PFSK-1 (cell line): ENCODE data around the gene GZF1.

ENCODE experiments used
- POLR2AphosphoS5 ChIP-seq: IDR thresholded peaks from 2 replicates; pipeline ENCODE4 v1.6.1; 2012; ENCODE audit warnings: low read depth, mild to moderate bottlenecking, control low read depth, low read length, moderate library complexity
- REST ChIP-seq, 2 experiments: IDR thresholded peaks; 2 replicates each; pipeline versions ENCODE4 v1.6.1 to v1.8.0; 2011 to 2012; ENCODE audit warnings: low read depth in 2 of 2, low read length in 2 of 2, control low read depth in 1 of 2, inconsistent platforms in 1 of 2, mild to moderate bottlenecking in 1 of 2, moderate library complexity in 1 of 2; ENCODE audit not compliant: insufficient read depth in 1 of 2
- SIN3A ChIP-seq: IDR thresholded peaks from 2 replicates; pipeline ENCODE4 v1.6.1; 2012; ENCODE audit warnings: mild to moderate bottlenecking, low read length, moderate library complexity, borderline replicate concordance; ENCODE audit not compliant: insufficient read depth
- TAF1 ChIP-seq: IDR thresholded peaks from 2 replicates; pipeline ENCODE4 v1.6.1; 2012; ENCODE audit warnings: low read length, control low read depth, borderline replicate concordance; ENCODE audit not compliant: insufficient read depth

GRCh38 chr20:23350196-23350903 lies 11.6 kb upstream of the GZF1 start, which contains the start of gene NXT1:
- TF ChIP-seq POLR2AphosphoS5 = peak; percentile 74; the same call in 1 of the 2 replicates
- TF ChIP-seq REST (IDR thresholded peaks at IDR 0.05; ENCODE audit: insufficient read depth in 1 of 2, low read depth in 2 of 2, low read length in 2 of 2) = 0 out of 4 replicates have a peak, but pooled peaks of 1 of the 2 experiments have one; percentile 9
- TF ChIP-seq TAF1 = no peak
- TF ChIP-seq SIN3A = no peak
